ENCODE measurements around the gene PLEKHM2.
"Not testable (repeated sequence)": the region's sequence is repeated elsewhere in the genome, so short reads cannot be mapped to it uniquely, and the experiment has no call there.

Gene PLEKHM2

GRCh38 chr1:15676010-15676409 is 8.1 kb upstream of the PLEKHM2 start:
- DNase-seq (ENCODE audit: low read depth, low spot score), result no peak

DNA sequence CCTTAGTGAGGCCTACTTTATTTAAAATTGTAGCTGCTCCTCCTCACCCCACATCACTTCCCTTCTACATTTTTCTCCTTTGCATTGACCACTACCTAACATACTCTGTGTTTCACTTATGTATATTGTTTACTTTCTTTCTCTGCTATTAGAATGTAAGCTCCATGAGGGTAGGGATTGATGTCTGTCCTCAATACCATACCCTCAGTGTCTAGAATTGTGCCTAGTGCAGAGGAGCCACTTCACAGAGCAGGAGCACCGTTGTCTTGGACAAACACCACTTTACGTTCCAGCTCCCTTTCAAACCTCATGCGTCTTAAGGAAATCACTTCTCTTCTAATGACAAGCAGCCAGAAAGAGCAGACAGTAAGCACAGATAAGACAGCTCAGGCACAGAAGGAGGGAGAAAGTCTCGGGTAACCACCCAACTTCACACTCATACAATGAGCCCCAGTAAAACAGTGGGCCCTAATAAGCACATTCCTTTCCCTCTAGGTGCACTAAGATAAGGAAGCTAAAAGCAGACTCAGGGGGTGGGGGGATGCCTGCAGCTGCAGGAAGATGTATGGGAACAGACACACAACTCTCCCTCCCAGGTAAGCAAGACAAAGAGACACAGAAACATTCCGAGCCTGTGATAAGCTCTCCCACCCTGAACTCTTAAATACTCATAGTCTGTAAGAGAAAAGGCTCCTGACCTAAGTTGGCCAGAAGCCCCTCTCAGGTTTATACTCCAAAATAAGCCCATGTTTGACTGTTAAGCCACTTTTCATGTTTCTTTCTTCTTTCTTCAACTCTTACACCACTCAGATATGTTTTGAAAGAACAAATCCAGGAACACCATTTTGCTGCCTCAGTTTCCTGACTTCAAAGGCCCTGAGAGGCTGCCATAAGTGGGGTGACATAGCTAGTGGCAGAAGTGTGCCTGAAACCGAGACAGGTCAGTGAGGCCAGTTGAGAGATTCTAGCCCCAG is 7.1 kb upstream of the PLEKHM2 start:
- no peak for DNase-seq (ENCODE audit: low read depth, low spot score)

- DNase-seq (ENCODE audit: low read depth, low spot score), result peak; percentile 67
These were observed 5.5 kb upstream of the PLEKHM2 start for GRCh38 chr1:15678578-15678977.

GRCh38 chr1:15680131-15680530 is 4.0 kb upstream of the PLEKHM2 start:
- peak; percentile 60 for DNase-seq (ENCODE audit: low read depth, low spot score)

- DNase-seq (ENCODE audit: low read depth, low spot score), result peak; percentile 64
These were observed 3.4 kb upstream of the PLEKHM2 start for GRCh38 chr1:15680561-15681348.

DNA sequence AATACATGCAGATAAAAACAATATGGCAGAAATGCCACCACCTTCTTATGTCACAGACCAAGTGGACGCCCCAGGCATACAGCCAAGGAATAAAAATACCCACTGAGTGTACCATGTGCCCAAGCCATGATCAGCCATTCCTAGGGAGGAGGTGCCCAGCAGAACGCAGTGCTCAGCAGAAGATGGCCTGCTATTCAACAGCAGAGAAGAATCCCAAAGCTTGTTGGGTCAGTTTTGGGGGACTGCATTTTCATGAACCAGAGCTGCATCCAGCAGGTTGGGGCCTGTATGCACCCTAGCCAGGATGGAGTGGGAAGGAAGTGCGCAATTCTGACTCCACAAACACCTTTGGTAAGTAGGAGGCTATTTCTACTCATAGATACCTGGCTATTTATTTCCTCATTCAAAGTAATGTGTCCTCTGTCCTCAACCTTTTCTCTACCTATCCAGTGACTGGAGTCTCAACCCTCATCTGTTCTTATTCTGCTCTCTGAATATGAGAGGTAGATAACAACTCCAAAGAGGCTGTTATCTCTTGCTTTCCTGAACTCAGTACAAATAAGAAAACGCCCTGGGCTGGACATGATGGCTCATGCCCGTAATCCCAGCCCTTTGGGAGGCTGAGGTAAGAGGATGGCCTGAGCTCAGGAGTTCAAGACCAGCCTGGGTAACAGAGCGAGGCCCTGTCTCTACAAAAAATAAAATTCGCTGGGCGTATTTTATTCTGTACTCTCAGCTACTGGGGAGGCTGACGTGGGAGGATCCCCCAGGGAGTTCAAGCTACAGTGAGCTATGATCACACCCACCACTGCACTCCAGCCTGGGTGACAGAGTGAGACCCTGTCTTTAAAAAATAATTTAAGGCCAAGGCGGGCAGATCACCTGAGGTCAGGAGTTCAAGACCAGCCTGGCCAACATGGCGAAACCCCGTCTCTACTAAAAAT is 2.5 kb upstream of the PLEKHM2 start:
- no peak for DNase-seq (ENCODE audit: low read depth, low spot score)

DNA sequence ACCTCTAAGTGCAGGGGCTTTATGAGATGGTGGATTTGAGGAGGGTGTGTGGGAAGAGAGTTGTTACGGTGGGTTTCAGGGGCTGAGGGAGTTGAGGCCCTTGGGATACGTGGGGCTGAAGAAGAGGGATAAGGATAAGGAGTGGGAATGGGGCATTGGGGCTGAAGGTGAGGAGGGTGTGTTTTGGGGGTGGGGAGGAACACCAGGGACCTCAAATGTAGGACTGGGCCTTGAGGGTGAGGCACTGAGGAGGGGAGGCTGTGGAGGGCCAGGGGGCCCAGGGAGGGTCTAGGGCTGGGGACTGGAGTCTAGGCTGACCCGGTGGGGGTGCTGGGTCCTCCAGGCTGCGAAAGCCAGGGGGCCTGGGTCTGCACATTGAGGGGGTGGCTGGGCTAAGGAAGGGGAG is 1.2 kb upstream of the PLEKHM2 start:
- no peak for DNase-seq (ENCODE audit: low read depth, low spot score)

DNA sequence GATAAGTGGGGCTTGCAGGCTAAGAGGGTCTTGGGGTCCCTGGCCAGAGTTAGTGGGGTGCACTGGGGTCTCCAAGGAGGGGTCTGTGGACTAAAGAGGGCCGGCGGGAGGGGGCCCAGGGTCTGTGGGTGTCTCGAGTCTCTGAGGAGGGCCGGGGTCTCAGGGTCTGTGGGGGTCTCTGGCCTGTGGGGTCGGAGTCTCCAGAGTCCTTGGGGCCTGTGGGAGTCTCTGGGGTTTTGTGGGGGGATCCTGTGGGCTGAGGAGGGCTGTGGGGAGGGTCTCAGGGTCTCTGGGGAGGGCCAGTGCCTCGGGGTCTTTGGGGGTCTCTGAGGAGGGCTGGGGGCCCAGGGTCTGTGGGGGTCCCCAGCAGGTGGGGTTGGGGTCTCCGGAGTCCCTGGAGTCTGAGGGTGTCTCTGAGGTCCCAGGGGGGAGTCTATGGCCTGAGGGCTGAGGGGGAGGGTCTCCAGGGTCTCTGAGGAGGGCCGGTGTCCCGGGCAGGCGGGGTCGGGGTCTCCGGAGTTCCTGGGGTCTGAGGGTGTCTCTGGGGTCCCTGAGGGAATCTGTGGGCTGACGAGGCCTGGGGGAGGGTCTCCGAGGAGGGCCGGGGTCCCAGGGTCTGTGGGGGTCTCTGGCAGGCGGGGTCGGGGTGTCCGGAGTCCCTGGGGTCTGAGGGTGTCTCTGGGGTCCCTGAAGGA is 628 bp upstream of the PLEKHM2 start:
- DNase-seq (ENCODE audit: low read depth, low spot score), result no peak

GRCh38 chr1:15684468-15685291 is 560 bp downstream of the PLEKHM2 start:
- DNase-seq (ENCODE audit: low read depth, low spot score), result peak; percentile 57

DNA sequence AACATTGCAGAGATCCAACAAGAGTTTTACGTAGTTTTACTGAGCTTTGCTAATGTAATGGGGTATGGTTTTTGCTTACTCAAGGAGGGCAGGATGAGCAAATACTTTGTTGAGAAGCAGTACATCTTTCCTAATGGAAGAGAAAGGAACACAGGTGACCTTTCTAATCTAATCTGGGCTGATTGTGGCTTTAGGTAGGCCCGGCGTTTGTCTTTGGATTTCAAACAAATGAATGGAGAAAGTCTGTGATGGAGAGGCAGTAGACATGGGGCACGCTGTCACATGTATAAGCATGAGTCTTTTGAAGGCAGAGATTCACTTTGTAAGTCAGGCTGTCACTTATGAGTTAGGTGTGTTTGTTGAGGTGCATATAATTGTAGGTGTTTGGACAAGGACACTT is 1.7 kb downstream of the PLEKHM2 start:
- no peak for DNase-seq (ENCODE audit: low read depth, low spot score)

GRCh38 chr1:15687446-15687845 is 3.3 kb downstream of the PLEKHM2 start:
- no peak for DNase-seq (ENCODE audit: low read depth, low spot score)

GRCh38 chr1:15690317-15690716 is 6.2 kb downstream of the PLEKHM2 start:
- no peak for DNase-seq (ENCODE audit: low read depth, low spot score)

DNA sequence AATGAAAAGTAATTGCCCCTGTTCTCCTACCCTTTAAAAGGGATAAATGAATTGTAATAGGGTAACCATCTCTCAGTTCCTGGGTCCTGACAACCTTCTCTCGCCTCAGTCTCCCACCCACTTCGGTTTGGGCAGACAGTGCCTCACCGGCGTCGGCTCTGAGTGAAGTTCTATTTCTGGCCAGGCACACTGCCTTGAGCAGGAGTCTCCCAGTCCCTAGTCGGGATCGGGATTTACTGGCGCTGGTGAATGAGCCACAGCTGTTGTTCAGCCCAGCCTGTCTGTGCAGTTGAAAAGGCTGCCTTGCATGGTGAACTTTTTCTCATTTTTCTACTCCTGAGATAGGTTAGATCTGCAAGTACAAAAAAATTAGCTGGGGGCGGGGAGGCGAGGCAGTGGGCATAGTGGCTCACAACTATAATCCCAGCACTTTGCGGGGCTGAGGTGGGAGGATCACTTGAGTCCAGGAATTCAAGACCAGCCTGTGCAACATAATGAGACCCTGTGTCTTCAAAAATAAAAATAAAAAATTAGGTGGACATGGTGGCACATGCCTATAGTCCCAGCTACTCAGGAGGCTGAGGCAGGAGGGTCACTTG is 7.4 kb downstream of the PLEKHM2 start:
- DNase-seq (ENCODE audit: low read depth, low spot score), result no peak

DNA sequence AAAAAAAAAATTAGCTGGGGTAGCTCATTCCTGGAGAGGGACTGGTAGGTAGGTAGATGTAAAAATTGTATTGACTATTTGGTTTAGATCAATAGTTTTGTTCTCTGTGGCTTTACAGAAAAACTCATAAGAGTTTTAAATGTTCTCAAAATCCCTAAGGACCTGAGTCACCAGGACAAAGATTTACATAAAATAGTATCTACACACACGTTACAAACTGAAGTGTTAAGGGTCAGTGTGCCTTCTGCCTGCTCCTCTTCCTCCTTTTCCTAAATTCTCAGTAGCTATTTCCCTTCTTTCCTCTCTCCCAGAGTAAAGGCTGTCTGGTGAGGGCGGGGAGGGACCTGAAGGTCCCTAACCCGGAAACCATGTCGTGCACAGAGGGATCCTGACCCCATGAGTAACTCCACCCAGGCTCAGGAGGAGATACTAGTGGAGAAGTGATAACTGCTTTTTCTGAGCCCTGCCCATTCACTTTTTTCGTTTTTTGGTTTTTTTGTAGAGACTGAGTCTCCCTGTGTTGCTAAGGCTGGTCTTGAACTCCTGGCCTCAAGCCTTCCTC is 8.1 kb downstream of the PLEKHM2 start:
- no peak for DNase-seq (ENCODE audit: low read depth, low spot score)

DNA sequence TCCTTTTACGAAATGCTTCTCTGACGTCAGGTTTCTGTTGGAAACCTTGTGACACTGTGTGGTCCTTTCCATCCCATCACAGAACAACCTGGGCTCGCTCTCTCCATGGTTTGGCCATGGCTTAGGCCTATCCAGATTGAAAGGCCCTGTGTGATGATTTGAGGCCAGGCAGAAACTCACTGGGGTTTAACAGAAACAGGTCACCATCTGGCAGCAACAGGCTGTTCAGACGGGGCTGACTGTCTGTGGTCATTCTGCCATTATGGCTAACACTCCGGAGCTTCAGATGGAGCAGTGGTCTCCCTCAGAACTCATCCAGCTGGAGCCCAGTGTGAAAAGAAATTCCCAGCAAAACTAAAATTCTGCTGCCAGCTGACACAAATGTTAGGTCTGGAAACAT is 9.3 kb downstream of the PLEKHM2 start:
- no peak for DNase-seq (ENCODE audit: low read depth, low spot score)

GRCh38 chr1:15696956-15697521 is 12.9 kb downstream of the PLEKHM2 start:
- no peak for DNase-seq (ENCODE audit: low read depth, low spot score)

GRCh38 chr1:15698201-15698600 is 14.1 kb downstream of the PLEKHM2 start:
- no peak for DNase-seq (ENCODE audit: low read depth, low spot score)

DNA sequence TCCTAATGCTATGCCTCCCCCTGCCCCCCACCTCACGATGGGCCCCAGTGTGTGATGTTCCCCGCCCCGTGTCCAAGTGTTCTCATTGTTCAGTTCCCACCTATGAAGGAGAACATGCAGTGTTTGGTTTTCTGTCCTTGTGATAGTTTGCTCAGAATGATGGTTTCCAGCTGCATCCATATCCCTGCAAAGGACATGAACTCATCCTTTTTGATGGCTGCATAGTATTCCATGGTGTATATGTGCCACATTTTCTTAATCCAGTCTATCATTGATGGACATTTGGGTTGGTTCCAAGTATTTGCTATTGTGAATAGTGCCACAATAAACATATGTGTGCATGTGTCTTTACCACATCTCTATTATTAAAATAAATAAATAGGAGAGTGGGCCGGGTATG is 15.2 kb downstream of the PLEKHM2 start:
- not testable (repeated sequence) for DNase-seq (ENCODE audit: low read depth, low spot score)

GRCh38 chr1:15700508-15700907 is 16.4 kb downstream of the PLEKHM2 start:
- DNase-seq (ENCODE audit: low read depth, low spot score), result peak; percentile 67
